LNCAP (cell line): ENCODE data around the gene AZU1.

ENCODE experiments used
- CTCF ChIP-seq: fragments of 450-650 bp; IDR thresholded peaks from 2 replicates; pipeline ENCODE4 v1.5.1; 2017; ENCODE audit warnings: mild to moderate bottlenecking

Gene AZU1

DNA sequence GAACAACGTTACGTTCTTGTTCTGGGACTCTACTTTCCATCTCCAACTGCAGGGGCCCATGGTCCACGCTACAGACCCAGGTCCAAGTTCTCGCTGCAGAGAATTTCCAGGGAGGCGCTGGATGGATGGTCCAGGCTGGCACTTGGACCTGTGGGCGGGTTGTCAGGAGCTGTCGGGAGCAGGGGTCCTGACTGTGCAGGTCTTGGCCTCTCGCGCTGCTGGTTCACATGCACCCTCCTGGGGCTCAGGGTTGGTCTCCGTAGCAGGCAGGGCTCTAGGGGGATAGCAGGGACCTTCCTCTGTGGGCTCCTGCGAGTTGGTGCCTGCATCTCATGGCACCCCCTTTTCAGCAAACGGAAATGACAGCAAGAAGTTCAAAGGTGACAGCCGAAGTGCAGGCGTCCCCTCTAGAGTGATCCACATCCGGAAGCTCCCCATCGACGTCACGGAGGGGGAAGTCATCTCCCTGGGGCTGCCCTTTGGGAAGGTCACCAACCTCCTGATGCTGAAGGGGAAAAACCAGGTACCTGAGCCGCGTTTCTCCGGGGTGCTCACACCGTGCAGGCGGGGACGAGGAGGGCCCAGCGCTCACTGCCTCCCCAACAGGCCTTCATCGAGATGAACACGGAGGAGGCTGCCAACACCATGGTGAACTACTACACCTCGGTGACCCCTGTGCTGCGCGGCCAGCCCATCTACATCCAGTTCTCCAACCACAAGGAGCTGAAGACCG is 23.8 kb upstream of the AZU1 start:
- no peak for TF ChIP-seq CTCF

GRCh38 chr19:804419-805165 is 23.0 kb upstream of the AZU1 start:
- TF ChIP-seq CTCF: no peak

- TF ChIP-seq CTCF: no peak
These were observed 22.5 kb upstream of the AZU1 start for GRCh38 chr19:805166-805551.

DNA sequence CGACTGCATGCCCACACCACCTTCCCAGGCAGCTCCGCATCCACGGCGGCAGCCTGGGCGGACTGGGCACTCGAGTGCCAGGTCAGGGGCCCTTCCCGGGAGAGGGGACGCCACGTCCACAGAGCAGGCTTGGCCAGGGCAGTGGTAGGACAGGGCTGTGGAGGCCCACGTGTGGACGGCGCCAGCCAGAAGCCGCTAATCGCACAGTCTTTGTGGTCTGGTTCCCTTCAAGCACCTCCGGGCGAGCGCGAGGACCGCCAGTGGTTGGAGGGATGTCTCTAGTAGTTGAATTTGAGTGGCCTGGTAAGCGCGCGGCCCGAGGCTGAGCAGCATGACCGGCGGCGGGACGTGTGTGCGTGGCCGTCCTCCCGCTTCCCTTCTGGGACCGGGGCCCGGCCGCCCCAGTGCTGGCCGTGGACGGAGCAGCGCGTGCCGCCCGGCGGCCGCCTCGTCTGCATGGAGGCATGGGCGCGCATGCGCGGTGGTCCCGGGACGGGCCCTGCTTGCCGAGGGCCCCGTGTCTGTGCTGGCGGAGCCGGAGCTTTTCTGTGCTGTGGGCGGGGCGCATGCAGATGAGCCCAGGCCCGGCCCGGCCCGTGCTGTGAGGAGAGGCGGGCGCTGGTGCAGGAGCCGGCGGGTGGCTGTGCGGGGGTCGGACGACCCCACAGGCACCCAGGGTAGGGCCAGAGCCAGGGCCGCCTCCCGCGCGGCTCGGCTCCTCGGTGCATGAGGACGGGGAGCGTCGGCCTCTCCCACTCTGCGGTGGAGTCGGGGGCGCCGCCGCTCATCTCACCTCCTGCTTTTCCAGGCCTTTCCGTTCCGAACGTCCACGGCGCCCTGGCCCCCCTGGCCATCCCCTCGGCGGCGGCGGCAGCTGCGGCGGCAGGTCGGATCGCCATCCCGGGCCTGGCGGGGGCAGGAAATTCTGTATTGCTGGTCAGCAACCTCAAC is 21.8 kb upstream of the AZU1 start:
- no peak for TF ChIP-seq CTCF

GRCh38 chr19:806815-807421 is 20.7 kb upstream of the AZU1 start:
- TF ChIP-seq CTCF: no peak

GRCh38 chr19:807627-808422 is 19.8 kb upstream of the AZU1 start:
- no peak for TF ChIP-seq CTCF
